ENCODE measurements around the gene ADAM23.

The ADAM23 gene

DNA sequence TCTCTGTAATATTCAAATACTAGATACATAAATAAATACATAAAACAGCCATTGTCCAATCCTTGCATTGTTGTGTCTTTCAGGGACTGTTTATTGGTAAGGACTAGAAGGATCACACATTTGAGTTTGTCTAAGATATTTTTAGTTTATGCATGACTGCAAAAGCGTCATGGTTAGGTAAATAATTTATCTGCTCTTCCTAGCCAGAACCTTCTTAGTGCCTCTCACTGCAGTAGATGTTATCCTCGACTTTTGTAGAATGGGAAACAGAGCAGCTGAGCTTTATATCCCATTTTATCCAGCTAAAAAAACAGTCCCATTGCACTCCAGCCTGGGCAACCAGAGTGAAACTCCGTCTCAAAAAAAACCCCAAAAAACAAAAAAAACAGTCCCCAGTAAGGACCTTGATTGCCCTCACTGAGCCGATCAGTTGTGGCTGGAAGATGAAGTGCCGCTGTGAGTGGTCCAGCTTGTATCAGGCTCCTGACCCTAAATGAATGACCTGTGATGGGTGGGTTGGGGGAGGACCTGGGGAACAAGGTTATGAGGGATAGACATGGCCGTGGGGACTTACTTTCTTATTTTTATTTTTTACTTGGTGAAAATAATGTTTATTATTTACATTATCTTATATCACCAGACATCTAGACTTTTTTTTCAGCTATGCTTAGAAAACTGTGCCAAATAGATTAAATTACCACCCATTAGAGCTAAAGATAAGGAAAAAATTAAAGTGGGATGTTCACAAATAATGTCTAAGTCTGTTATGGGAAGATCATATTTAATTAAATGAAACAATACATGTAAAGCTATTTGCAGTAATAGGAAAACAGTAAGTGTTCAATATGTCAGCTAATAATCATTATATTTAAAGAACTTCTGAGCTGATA is 10.9 kb upstream of the ADAM23 start:
- TF ChIP-seq ZFX (IDR thresholded peaks at IDR 0.05; ENCODE audit: borderline replicate concordance) = no peak
- TF ChIP-seq, protein P1, sequence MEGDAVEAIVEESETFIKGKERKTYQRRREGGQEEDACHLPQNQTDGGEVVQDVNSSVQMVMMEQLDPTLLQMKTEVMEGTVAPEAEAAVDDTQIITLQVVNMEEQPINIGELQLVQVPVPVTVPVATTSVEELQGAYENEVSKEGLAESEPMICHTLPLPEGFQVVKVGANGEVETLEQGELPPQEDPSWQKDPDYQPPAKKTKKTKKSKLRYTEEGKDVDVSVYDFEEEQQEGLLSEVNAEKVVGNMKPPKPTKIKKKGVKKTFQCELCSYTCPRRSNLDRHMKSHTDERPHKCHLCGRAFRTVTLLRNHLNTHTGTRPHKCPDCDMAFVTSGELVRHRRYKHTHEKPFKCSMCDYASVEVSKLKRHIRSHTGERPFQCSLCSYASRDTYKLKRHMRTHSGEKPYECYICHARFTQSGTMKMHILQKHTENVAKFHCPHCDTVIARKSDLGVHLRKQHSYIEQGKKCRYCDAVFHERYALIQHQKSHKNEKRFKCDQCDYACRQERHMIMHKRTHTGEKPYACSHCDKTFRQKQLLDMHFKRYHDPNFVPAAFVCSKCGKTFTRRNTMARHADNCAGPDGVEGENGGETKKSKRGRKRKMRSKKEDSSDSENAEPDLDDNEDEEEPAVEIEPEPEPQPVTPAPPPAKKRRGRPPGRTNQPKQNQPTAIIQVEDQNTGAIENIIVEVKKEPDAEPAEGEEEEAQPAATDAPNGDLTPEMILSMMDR (IDR thresholded peaks at IDR 0.05) = no peak
- no peak overlapping the region for H3K27ac ChIP-seq

DNA sequence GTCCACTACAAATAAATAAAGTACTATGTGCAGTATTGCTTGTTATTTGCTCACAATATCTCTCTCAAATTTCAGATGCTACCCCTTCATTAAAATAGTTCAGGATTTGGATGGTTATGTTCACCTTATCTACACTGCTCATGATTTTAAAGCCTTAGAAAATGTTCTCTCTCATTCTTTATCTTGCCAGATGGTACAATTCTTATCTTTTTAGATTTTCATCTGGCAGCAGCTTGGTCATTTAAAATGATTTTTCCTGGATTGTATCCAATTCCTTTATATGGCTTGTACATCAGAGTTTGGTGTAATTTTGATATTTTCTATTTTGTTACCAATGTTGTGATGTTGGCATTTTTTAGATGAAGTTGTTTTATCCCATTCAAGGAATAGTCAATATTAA is 10.1 kb upstream of the ADAM23 start:
- no peak overlapping the region for H3K27ac ChIP-seq
- no peak for TF ChIP-seq ZFX (IDR thresholded peaks at IDR 0.05; ENCODE audit: borderline replicate concordance)
- TF ChIP-seq, protein P1 (IDR thresholded peaks at IDR 0.05) = no peak

DNA sequence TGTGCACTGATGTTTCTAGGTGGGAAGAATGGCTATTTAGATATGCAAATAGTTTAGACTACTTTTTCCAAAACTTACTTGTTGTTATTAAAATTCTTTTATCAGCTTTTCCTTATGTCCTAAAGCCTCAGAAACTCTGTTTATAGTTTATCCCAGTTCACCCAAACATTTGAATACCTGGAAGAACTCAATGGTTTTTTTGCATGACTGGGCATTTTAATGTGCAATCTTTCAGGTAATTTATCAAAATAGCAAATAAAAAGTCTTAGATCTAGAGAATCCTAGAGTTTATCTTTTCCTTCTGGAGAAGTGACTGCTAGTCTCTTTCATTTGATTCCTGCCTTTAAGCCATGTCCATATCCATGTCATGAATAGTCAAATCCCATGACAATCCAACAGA is 9.6 kb upstream of the ADAM23 start:
- H3K27ac ChIP-seq = no peak overlapping the region
- TF ChIP-seq, protein P1 (IDR thresholded peaks at IDR 0.05) = no peak
- no peak for TF ChIP-seq ZFX (IDR thresholded peaks at IDR 0.05; ENCODE audit: borderline replicate concordance)

DNA sequence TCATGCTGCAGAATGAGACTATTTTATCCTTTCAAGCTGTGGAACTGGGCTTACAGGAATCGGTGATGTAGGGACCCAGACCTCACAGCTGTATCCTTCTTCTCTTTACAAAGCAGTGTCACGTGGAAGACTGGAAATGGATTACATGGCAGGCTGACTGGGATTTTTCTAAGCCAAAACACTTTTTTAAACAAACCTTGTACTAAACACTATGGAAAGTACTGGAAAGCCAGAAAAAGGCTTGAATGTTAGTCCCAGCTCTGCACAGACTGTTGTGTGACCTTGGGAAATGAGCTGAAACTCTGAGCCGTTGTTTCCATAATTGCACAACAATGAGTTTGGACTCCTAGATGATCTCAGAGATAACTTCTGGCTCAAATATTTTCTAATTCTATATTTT is 7.6 kb upstream of the ADAM23 start:
- H3K27ac ChIP-seq = no peak overlapping the region
- TF ChIP-seq, protein P1 (IDR thresholded peaks at IDR 0.05) = no peak
- TF ChIP-seq ZFX (IDR thresholded peaks at IDR 0.05; ENCODE audit: borderline replicate concordance) = no peak

DNA sequence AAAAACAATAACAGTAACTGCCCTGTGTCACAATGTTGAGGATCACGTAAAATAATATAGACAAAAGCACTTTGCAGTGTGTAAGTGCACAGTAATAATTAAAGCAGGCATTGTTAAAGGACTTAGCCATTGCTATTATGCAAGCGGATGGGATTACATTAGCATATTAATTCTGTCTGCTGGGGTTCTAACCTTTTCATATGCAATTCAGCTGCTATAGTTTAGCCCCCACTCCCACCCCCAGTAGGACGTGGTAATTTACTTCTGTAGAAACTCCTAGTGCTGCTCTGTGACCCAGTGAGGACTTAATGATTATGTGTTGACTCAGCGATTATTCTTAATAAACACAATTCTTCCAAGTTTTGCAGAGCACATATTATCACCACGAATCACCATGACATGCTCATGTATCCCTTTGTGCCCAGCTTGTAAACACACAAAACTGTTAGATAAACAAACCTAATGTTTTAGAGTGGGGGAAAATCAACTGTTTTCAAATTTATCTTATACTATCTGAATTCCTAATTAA is 5.1 kb upstream of the ADAM23 start:
- no peak for TF ChIP-seq ZFX (IDR thresholded peaks at IDR 0.05; ENCODE audit: borderline replicate concordance)
- H3K27ac ChIP-seq = no peak overlapping the region

DNA sequence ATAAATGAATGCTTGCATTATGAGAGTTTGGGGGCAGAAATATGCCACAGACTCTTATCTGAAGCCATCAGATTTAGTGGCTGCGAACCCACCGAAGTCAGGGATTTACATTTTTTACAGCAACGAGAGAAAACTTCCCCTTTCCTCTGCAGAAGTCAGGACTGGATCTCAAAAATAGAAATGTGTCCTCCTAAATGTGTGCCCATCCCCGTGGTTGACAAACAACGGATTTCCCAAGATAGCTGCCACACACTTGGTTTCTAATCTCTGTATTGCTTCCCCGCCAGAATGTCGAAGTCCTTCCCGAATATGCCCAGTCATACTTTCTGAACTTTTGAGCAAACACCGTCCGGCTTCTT is 879 bp upstream of the ADAM23 start:
- no peak overlapping the region for H3K27ac ChIP-seq
- no peak for TF ChIP-seq ZFX (IDR thresholded peaks at IDR 0.05; ENCODE audit: borderline replicate concordance)
- TF ChIP-seq, protein P1 (IDR thresholded peaks at IDR 0.05) = no peak

DNA sequence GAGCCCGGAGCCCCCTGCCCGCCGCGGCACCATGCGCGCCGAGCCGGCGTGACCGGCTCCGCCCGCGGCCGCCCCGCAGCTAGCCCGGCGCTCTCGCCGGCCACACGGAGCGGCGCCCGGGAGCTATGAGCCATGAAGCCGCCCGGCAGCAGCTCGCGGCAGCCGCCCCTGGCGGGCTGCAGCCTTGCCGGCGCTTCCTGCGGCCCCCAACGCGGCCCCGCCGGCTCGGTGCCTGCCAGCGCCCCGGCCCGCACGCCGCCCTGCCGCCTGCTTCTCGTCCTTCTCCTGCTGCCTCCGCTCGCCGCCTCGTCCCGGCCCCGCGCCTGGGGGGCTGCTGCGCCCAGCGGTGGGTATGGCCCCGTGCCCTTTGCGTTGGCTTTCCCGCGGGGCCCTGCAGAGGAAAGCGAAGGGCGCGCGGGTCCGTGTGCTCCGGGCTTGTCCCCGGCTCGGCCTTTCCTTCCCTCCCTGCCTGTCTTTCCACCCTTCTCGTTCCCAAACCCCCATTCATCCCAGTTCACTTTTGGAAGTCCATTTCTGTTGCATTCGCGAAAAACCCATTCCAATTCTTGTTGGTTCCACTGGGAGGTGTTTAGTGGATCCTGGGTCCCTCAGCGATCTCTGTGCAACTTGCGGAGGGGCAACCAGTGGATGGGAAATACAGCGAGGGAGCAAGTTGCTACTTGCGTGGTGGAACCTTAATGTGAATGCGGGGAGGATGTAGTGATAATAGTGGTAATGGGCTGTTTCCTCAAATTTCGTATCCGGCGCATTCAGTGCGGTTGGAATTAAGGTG is 599 bp downstream of the ADAM23 start:
- TF ChIP-seq ZFX (IDR thresholded peaks at IDR 0.05; ENCODE audit: borderline replicate concordance) = no peak
- TF ChIP-seq, protein P1 (IDR thresholded peaks at IDR 0.05) = peak; percentile 41
- H3K27ac ChIP-seq = no peak overlapping the region
